Activated CD8-positive, alpha-beta memory T cell treated with anti-CD3 and anti-CD28 coated beads, Interleukin-2, amount 50 U/mL, for 48 hours (primary cell): ENCODE measurements around the gene NR6A1.

Source experiments
- DNase-seq: peaks from one replicate; pipeline ENCODE4 v3.0.0-alpha.2; 2020

Gene NR6A1

GRCh38 chr9:124771021-124771866 lies at the start of gene NR6A1:
Gene NR6A1, minus strand, starts transcription at chr9:124771311.
- peak; percentile 95 for DNase-seq

- DNase-seq, result no peak
Observed at GRCh38 chr9:124818431-124819281, 47.5 kb upstream of the NR6A1 start.

GRCh38 chr9:124815601-124816000 lies 44.5 kb upstream of the NR6A1 start:
- no peak for DNase-seq

GRCh38 chr9:124814164-124814535 lies 43.0 kb upstream of the NR6A1 start:
- DNase-seq, result no peak

GRCh38 chr9:124813501-124814163 lies 42.5 kb upstream of the NR6A1 start:
- DNase-seq, result no peak

- no peak for DNase-seq
Observed at GRCh38 chr9:124813041-124813440, 41.9 kb upstream of the NR6A1 start.

GRCh38 chr9:124812441-124812876 lies 41.3 kb upstream of the NR6A1 start:
- no peak for DNase-seq

GRCh38 chr9:124810663-124811355 lies 39.7 kb upstream of the NR6A1 start:
- DNase-seq, result no peak

- no peak for DNase-seq
Observed at GRCh38 chr9:124809741-124810500, 38.8 kb upstream of the NR6A1 start.

- DNase-seq, result no peak
Observed at GRCh38 chr9:124809211-124809610, 38.1 kb upstream of the NR6A1 start.

GRCh38 chr9:124808246-124808956 lies 37.3 kb upstream of the NR6A1 start:
- no peak for DNase-seq

GRCh38 chr9:124805186-124805585 lies 34.1 kb upstream of the NR6A1 start:
- no peak for DNase-seq

- no peak for DNase-seq
Observed at GRCh38 chr9:124803911-124804310, 32.8 kb upstream of the NR6A1 start.

- no peak for DNase-seq
Observed at GRCh38 chr9:124802426-124802825, 31.3 kb upstream of the NR6A1 start.

GRCh38 chr9:124801356-124801755 lies 30.2 kb upstream of the NR6A1 start:
- no peak for DNase-seq

GRCh38 chr9:124800306-124801259 lies 29.5 kb upstream of the NR6A1 start:
- no peak for DNase-seq

- DNase-seq, result no peak
Observed at GRCh38 chr9:124799274-124800006, 28.3 kb upstream of the NR6A1 start.

GRCh38 chr9:124797343-124798103 lies 26.4 kb upstream of the NR6A1 start:
- no peak for DNase-seq
